Panc1 (cell line): Measurements from ENCODE around the gene UTS2R. TPM values are rescaled to one million over a fixed set of nuclear protein-coding genes. Genes with fewer than 3 reads are reported as not detected.

Experiments
- ATAC-seq: fragments of 200-7000 bp; cut with Tn5 transposase; 2 replicates; pipeline ENCODE4 v1.9.1; 2020; ENCODE audit warnings: mild to moderate bottlenecking, moderate library complexity
- BruUV-seq: library from RNA; stranded (reverse); fragments of 400-500 nt; replicated peaks from 2 replicates; lab custom pipeline; 2021; lab: Mats Ljungman, UMichigan
- CTCF ChIA-PET: fragments of 300-600 bp; sonication (Branson Sonifier 250); formaldehyde crosslinking; loops from one replicate; lab custom pipeline; 2022; ENCODE audit warnings: antibody characterized with exemption; lab: Charles Lee
- POLR2A ChIA-PET: fragments of 300-600 bp; sonication (Branson Sonifier 250); formaldehyde crosslinking; loops from one replicate; lab custom pipeline; 2022; ENCODE audit warnings: antibody characterized with exemption; lab: Charles Lee
- DNase-seq: peaks from one replicate; pipeline ENCODE4 v3.0.0-alpha.2; 2010; ENCODE audit warnings: low read depth, low spot score
- H3K27ac ChIP-seq: 2 replicates; pipeline ENCODE4 v1.5.1; 2011; ENCODE audit warnings: mild to moderate bottlenecking, low read length, inconsistent platforms
- H3K27me3 ChIP-seq: fragments of 200-500 bp; sonication (Bioruptor generic); 2 replicates; pipeline ENCODE4 v1.6.0; 2014; ENCODE audit warnings: low read length, inconsistent platforms; ENCODE audit not compliant: control insufficient read depth, insufficient read depth
- H3K36me3 ChIP-seq: fragments of 200-500 bp; sonication (Bioruptor generic); 2 replicates; pipeline ENCODE4 v1.5.1; 2014; ENCODE audit warnings: inconsistent platforms, mild to moderate bottlenecking, low read length, moderate library complexity; ENCODE audit not compliant: control insufficient read depth, insufficient read depth
- H3K4me1 ChIP-seq: 2 replicates; pipeline ENCODE4 v1.5.1; 2011; ENCODE audit warnings: inconsistent platforms, mild to moderate bottlenecking, low read length, moderate library complexity; ENCODE audit not compliant: control insufficient read depth, insufficient read depth
- H3K4me3 ChIP-seq, 2 experiments: 2 replicates each; pipeline ENCODE4 v1.5.1; 2011 to 2012; ENCODE audit warnings: low read depth in 2 of 2, low read length in 2 of 2, mild to moderate bottlenecking in 2 of 2, inconsistent platforms in 1 of 2, moderate library complexity in 1 of 2
- H3K9me3 ChIP-seq: fragments of 200-500 bp; sonication (Bioruptor generic); 2 replicates; pipeline ENCODE4 v1.5.1; 2014; ENCODE audit warnings: low read depth, mild to moderate bottlenecking, inconsistent platforms, low read length, moderate library complexity; ENCODE audit not compliant: control insufficient read depth, insufficient read depth
- CTCF ChIP-seq: fragments of 450-650 bp; IDR thresholded peaks from 2 replicates; pipeline ENCODE4 v1.5.1; 2017; ENCODE audit warnings: mild to moderate bottlenecking
- POLR2AphosphoS5 ChIP-seq: IDR thresholded peaks from 2 replicates; pipeline ENCODE4 v1.6.1; 2012; ENCODE audit warnings: mild to moderate bottlenecking, low read depth, low read length, moderate library complexity
- REST ChIP-seq, 2 experiments: IDR thresholded peaks; 2 replicates each; pipeline ENCODE4 v1.6.1; 2011 to 2012; ENCODE audit warnings: low read depth in 2 of 2, control low read depth in 1 of 2, low read length in 1 of 2, mild to moderate bottlenecking in 1 of 2, moderate library complexity in 1 of 2; ENCODE audit not compliant: insufficient read depth in 1 of 2
- SIN3A ChIP-seq: IDR thresholded peaks from 2 replicates; pipeline ENCODE4 v1.6.1; 2012; ENCODE audit warnings: low read depth, mild to moderate bottlenecking, low read length, moderate library complexity, borderline replicate concordance; ENCODE audit not compliant: insufficient read depth
- TCF7L2 ChIP-seq: IDR thresholded peaks from 2 replicates; pipeline ENCODE4 v1.6.1; 2011; ENCODE audit warnings: mild to moderate bottlenecking, low read depth, low read length, inconsistent platforms
- in situ Hi-C: cut with HindIII; loops from 2 replicates; pipeline ENCODE4 v1.10.0; 2016; ENCODE audit warnings: low sequenced_read_pairs, low pct_unique_long_range_greater_than_20kb
- intact Hi-C: fragments of 100-400 bp; cut with micrococcal nuclease; formaldehyde crosslinking; loops from one replicate; pipeline ENCODE4 v1.10.0; 2022; ENCODE audit not compliant: unreplicated experiment
- total RNA-seq: library from RNA; stranded (reverse); gene quantifications from one replicate; pipeline ENCODE4 v1.2.1, GENCODE V29; 2021; ENCODE audit not compliant: unreplicated experiment

UTS2R gene
- total RNA-seq, 1 experiment from 2014 or later, result 0.39 TPM

GRCh38 chr17:82348434-82348833 lies 23.1 kb upstream of the UTS2R start:
- Histone ChIP-seq H3K36me3 (no peaks in the 10 kb centered on the region), H3K9me3 (no peaks in the 10 kb centered on the region), H3K4me3 (no peak overlapping the region), H3K4me1 (peaks cover 30% of the 10 kb centered on the region), H3K27me3 (no peaks in the 10 kb centered on the region), H3K27ac (no peak overlapping the region)
- no peak for ATAC-seq
- no peak for DNase-seq
- TF ChIP-seq CTCF, result no peak
- TF ChIP-seq SIN3A, result no peak
- no peak for TF ChIP-seq TCF7L2
- TF ChIP-seq REST (IDR thresholded peaks at IDR 0.05; ENCODE audit: insufficient read depth in 1 of 2, low read depth in 2 of 2, low read length in 1 of 2), result no peak
- in situ Hi-C loops (loop anchor here (5.0 to 10.0 kb wide), 2 partner anchors 54 to 69 kb away; partner anchors contain the start of genes HEXD and OGFOD3), intact Hi-C loops (no loop called here)
- BruUV-seq, result no TSS peak
- POLR2A ChIA-PET, result no interaction called here
- CTCF ChIA-PET, result no interaction called here

- in situ Hi-C loops (loop anchor here (5.0 to 10.0 kb wide), 2 partner anchors 54 to 68 kb away; partner anchors contain the start of genes HEXD and OGFOD3), intact Hi-C loops (no loop called here)
- no peak for DNase-seq
- no peak for ATAC-seq
- Histone ChIP-seq H3K4me1 (peaks cover 29% of the 10 kb centered on the region), H3K9me3 (no peaks in the 10 kb centered on the region), H3K27me3 (no peaks in the 10 kb centered on the region), H3K4me3 (no peak overlapping the region), H3K36me3 (no peaks in the 10 kb centered on the region), H3K27ac (no peak overlapping the region; the same call in 1 of the 2 replicates)
- ChIA-PET CTCF (no interaction called here), POLR2A (no interaction called here)
- TF ChIP-seq TCF7L2 (no peak), SIN3A (no peak), REST (IDR thresholded peaks at IDR 0.05; ENCODE audit: insufficient read depth in 1 of 2, low read depth in 2 of 2, low read length in 1 of 2) (no peak), CTCF (no peak), POLR2AphosphoS5 (no peak)
- BruUV-seq, result no TSS peak
Measured at GRCh38 chr17:82348866-82349265, 22.7 kb upstream of the UTS2R start.
